ENCODE measurements around the gene RPL29.

RPL29 gene

DNA sequence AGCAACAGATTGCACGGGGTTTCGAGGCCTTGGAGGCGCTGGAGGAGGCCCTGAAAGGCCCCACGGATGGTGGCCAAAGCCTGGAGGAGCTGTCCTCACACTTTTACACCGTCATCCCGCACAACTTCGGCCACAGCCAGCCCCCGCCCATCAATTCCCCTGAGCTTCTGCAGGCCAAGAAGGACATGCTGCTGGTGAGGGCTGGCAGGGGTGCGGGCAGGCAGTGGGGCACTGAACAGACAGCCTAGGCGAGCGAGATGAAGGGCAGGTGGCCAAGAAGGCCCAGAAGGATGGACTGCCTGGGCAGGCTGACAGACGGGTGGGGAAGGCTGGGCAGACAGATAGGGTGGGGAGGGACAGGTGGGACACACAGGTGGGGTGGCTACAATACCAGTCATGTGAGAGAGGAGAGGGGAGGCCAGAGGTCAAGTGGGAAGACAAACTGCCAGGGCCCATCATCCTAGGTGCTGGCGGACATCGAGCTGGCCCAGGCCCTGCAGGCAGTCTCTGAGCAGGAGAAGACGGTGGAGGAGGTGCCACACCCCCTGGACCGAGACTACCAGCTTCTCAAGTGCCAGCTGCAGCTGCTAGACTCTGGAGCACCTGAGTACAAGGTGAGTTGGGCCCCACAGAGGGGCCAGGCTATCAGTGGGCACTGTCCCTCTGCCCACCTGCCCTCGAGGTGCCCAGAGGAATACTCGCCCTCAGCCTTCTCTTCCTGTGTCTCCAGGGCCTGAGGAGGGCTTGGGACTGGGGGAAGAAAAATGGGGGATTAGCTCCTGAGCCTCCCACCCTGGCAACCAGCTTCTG lies 50.5 kb downstream of the RPL29 start:
- no peak for DNase-seq (ENCODE audit: low spot score)

DNA sequence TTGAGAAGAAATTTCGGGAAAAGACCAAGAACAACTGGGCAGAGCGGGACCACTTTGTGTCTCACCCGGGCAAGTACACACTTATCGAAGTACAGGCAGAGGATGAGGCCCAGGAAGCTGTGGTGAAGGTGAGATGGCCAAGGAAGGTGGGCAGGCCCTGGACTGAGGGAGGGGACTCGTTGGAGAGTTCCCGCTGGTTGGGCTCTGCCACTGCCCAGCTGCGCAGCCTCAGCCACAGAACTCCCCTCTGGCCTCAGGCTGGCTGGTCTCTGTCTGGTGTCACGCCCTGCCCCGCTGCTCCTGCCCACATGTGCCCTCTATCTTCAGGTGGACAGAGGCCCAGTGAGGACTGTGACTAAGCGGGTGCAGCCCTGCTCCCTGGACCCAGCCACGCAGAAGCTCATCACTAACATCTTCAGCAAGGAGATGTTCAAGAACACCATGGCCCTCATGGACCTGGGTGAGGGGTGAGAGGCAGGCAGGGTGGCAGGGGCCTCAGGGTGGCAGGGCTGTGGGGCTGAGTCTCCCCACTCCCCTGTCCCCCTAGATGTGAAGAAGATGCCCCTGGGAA lies 51.2 kb downstream of the RPL29 start:
- DNase-seq (ENCODE audit: low spot score), result no peak
